ENCODE data around the gene SLC18A2. TPM values are rescaled to one million over a fixed set of nuclear protein-coding genes. Genes with fewer than 3 reads are reported as not detected.
"Not testable (repeated sequence)": the region's sequence is repeated elsewhere in the genome, so short reads cannot be mapped to it uniquely, and the experiment has no call there.

Gene SLC18A2
- total RNA-seq, 2 experiments from 2014 or later = not detected

DNA sequence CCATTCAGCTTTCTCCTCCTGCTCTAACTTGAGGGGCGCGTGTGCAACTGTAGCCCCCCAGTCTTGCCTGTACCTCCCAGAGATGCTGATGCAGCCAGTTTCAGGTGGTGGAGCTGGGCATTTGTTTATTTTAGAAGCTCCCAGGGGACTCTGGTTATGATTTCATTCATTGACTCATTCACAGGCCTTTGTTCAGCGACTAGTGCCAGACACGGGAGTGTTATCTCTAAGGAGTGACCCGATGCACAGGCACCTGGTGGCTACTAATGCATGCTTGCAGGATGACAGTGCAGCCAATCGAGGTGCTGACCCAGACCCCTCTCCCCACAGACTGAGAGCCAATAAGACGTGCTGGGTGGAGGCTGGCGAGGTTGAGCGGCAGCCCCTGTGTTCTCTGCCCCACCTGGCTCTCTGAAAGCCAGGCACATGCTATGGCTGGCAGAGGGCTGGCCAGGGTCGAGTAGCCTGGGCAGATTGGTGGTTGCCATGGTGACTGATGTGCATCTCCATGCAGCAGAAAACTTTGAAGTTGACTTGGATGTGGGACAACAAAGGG is 19.7 kb upstream of the SLC18A2 start:
- ATAC-seq = no peak
- peaks cover 6% of the 10 kb centered on the region for H3K4me1 Mint-ChIP-seq
- H3K27me3 Mint-ChIP-seq = peaks cover 9% of the 10 kb centered on the region
- no peaks in the 10 kb centered on the region for H3K36me3 Mint-ChIP-seq
- DNase-seq = no peak
- H3K4me3 Mint-ChIP-seq = no peak overlapping the region
- H3K9me3 Mint-ChIP-seq (ENCODE audit: low read depth) = no peaks in the 10 kb centered on the region
- CTCF ChIA-PET = interaction anchor here (1.5 kb wide), 1 partner anchor 99 kb away, joined by 6 read pairs; no protein-coding TSS in a partner anchor
- H3K27ac Mint-ChIP-seq = no peak overlapping the region

DNA sequence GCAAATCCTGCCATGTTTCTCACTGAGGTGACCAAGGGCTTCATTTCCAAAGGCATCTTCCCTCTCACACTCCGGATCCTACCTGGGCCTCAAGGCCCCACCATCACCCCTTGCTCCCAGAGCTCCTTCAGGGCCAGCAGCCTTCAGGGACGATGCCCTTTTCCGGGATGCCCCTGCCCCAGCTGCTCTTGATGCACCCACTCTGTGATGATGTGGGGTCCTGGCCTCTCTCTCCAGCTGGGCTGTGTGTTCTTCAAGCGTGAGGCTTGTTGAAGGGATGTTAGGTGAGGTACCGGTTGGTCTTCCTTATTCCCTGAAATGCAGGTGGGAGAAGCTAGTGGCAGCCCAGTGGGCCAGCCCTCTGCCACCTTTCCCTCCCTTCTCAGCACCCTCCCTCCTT is 18.4 kb upstream of the SLC18A2 start:
- peaks cover 2% of the 10 kb centered on the region for H3K4me1 Mint-ChIP-seq
- CTCF ChIA-PET = no interaction called here

DNA sequence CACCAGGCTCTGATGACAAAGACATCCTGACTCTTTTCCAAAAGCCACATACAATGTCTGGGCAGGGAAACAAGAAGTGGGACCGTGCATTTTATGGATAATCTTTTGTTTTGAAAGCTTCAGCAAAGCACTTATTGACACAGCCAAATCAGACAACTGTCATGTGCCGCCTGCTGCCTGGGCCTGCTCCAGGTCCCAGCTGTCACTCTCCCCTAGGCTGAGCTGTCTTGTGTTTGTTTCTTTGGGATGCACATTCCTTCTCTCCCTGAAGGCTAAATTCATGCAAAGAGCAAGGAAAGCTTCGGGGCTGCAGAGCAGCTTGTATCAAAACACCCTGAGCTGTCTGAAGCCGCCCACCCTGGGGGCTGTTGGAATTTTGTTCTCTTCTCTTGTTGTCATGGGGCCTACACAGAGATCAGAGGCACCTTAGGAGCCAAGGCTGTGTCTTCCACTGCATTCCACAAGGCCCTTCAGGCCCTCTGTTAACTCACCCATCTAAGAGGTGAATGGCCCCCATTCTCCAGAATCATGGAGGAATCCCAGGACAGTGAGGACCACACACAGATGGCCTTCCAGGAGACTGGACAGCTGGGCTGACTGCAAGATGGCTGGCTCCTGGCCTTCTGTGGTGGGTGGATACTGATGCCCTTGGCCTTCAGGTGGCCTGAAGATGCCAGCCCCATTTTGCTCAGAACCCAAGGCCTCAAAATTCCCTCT is 17.8 kb upstream of the SLC18A2 start:
- no peaks in the 10 kb centered on the region for H3K4me1 Mint-ChIP-seq
- DNase-seq = no peak
- no peak for ATAC-seq
- H3K27me3 Mint-ChIP-seq = peaks cover 10% of the 10 kb centered on the region
- no peaks in the 10 kb centered on the region for H3K36me3 Mint-ChIP-seq
- H3K27ac Mint-ChIP-seq = no peak overlapping the region
- CTCF ChIA-PET = no interaction called here
- no peak overlapping the region for H3K4me3 Mint-ChIP-seq
- H3K9me3 Mint-ChIP-seq (ENCODE audit: low read depth) = no peaks in the 10 kb centered on the region

More for the DNA sequence above, 18.4 kb upstream of the SLC18A2 start:
- no peak overlapping the region for H3K4me3 Mint-ChIP-seq
- no peaks in the 10 kb centered on the region for H3K36me3 Mint-ChIP-seq
- no peak overlapping the region for H3K27ac Mint-ChIP-seq
- DNase-seq = no peak
- ATAC-seq = no peak
- H3K9me3 Mint-ChIP-seq (ENCODE audit: low read depth) = no peaks in the 10 kb centered on the region
- peaks cover 10% of the 10 kb centered on the region for H3K27me3 Mint-ChIP-seq

DNA sequence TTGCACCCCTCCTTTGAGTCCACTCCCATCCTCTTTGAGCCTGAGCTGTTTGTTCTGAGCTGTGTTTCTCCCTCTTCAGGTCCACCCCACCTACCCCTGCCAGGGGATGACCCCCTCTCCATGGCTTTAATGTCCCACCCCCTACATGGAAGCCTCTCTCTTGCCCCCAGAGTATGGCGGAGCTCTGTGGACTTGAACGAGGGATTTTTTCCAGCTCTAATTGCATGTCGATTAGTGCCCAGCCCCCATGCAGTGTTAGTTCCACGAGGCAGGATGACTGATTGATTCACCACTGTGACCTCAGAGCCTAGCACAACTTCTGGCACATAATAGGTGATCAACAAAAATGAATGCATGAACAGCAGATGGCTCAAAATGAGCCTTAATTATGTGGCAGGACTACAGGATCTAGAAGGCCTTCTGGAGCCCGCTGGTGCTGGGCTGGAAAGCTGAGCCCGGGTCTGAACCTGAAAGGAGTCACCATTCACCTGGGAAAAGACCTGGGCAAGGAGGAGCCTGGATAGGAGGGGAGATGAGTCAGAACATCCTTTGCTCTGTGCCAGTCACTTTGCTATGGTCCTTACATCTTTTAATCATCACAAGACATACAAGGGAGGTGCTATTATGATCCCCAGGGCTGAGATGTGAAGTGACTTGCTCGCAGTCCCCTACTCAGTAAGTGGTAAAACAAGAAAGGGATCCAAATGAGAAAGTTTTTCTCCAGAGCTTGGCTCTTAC is 17.1 kb upstream of the SLC18A2 start:
- DNase-seq = no peak
- Mint-ChIP-seq H3K27ac (no peak overlapping the region), H3K27me3 (peaks cover 9% of the 10 kb centered on the region)

DNA sequence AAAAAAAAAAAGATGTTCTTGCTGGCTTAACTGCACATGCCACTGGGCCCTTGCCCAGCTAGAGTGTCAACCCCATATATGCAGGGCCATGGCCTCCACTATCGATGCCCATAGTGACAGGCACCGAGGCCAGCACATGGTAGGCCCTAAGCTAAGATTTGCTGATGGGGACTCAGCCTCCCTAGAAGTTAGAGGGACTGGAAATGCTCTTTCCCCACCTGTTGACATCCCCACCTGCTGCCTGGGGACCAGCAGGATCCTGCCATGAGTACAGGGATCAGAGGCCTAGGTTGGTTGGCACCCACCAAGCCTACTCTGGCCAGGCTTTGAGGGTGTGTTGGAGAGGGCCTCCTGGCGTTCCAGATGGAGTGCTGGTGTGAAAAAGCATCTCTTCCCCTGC is 16.0 kb upstream of the SLC18A2 start:
- Mint-ChIP-seq H3K27me3 (peaks cover 13% of the 10 kb centered on the region), H3K27ac (no peak overlapping the region), H3K9me3 (ENCODE audit: low read depth) (no peaks in the 10 kb centered on the region), H3K4me1 (no peaks in the 10 kb centered on the region), H3K4me3 (no peak overlapping the region), H3K36me3 (no peaks in the 10 kb centered on the region)
- CTCF ChIA-PET = interaction anchor here (3.3 kb wide), 1 partner anchor 8 kb away, joined by 28 read pairs; no protein-coding TSS in a partner anchor
- no peak for ATAC-seq
- DNase-seq = no peak

More for the DNA sequence above, 17.1 kb upstream of the SLC18A2 start:
- Mint-ChIP-seq H3K36me3 (no peaks in the 10 kb centered on the region), H3K4me3 (no peak overlapping the region), H3K4me1 (no peaks in the 10 kb centered on the region), H3K9me3 (ENCODE audit: low read depth) (no peaks in the 10 kb centered on the region)
- CTCF ChIA-PET = no interaction called here
- ATAC-seq = no peak

DNA sequence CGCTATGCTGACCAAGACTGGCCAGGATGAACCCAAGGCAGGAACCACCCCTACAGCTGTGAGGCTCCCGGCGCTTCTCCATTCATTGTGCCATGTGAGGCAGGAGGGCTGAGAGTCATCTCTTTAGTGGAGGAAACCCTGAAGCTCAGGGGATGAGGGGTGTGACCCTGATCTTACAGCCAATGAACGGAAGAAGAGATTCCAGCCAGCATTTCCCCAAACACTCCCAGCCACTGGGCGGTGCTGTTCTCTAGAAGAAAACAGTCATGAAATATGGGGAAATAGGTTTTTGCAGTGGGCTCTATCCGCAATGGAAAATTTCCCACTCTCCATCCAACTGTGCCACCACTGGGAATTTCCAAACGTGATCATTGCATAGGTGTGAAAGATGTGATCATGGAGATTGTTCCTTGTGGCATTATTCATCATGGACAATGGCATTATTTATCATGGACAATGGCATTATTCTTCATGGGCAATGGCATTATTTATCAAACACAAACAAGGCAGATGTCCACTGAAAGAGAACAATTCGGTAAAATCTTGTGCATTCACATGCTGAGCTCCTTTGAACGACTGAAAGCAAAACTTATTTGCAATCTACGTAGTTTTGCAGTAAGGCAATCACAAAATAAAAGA is 14.0 kb upstream of the SLC18A2 start:
- Mint-ChIP-seq H3K4me1 (no peaks in the 10 kb centered on the region), H3K36me3 (no peaks in the 10 kb centered on the region), H3K27me3 (peaks cover 25% of the 10 kb centered on the region), H3K27ac (no peak overlapping the region), H3K9me3 (ENCODE audit: low read depth) (no peaks in the 10 kb centered on the region), H3K4me3 (no peak overlapping the region)
- DNase-seq (no peak), ATAC-seq (no peak)
- CTCF ChIA-PET = interaction anchor here (0.8 to 3.3 kb wide), 3 partner anchors 10 to 94 kb away, joined by 3 to 28 read pairs (median 4); no protein-coding TSS in a partner anchor

DNA sequence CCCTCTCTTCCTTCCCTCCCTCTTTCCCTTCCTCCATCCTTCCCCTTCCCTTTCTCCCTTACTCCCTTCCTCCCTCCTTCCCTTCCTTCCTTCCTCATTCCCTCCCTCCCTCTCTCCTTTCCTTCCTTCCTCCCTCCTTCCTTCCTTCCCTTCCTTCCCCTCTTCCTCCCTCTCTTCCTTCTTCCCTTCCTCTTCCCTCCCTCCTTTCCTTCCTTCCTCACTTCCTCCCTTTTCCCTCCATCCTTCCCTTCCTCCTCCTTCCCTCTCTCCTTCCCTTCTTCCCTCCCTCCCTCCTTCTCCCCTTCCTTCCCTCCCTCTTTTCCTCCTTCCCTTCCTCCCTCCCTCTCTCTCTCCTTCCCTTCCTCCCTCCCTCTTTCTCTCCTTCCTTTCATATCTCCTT is 12.7 kb upstream of the SLC18A2 start:
- Mint-ChIP-seq H3K36me3 (no peaks in the 10 kb centered on the region), H3K27me3 (peaks cover 25% of the 10 kb centered on the region), H3K4me1 (no peaks in the 10 kb centered on the region), H3K9me3 (ENCODE audit: low read depth) (no peaks in the 10 kb centered on the region), H3K27ac (no peak overlapping the region), H3K4me3 (no peak overlapping the region)
- no peak for ATAC-seq
- DNase-seq = no peak
- CTCF ChIA-PET = interaction anchor here (2.7 kb wide), 1 partner anchor 12 kb away, joined by 12 read pairs; no protein-coding TSS in a partner anchor

DNA sequence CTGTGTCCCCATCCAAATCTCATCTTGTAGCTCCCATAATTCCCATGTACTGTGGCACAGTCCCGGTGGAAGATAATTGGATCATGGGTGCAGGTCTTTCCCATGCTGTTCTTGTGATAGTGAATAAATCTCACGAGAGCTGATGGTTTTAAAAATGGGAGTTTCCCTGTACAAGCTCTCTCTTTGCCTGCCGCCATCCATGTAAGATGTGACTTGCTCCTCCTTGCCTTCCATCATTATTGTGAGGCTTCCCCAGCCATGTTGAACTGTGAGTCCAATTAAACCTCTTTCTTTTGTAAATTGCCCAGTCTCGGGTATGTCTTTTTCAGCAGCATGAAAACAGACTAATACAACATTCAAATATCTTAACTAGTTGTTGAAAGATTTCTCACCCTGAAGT is 10.8 kb upstream of the SLC18A2 start:
- H3K4me1 Mint-ChIP-seq; ATAC-seq; DNase-seq; H3K4me3 Mint-ChIP-seq; H3K27ac Mint-ChIP-seq; H3K9me3 Mint-ChIP-seq (ENCODE audit: low read depth); H3K36me3 Mint-ChIP-seq: not testable (repeated sequence)
- H3K27me3 Mint-ChIP-seq = peaks cover 33% of the 10 kb centered on the region
- CTCF ChIA-PET = interaction anchor here (1.7 to 2.7 kb wide), 2 partner anchors 14 to 90 kb away, joined by 6 to 12 read pairs; no protein-coding TSS in a partner anchor

DNA sequence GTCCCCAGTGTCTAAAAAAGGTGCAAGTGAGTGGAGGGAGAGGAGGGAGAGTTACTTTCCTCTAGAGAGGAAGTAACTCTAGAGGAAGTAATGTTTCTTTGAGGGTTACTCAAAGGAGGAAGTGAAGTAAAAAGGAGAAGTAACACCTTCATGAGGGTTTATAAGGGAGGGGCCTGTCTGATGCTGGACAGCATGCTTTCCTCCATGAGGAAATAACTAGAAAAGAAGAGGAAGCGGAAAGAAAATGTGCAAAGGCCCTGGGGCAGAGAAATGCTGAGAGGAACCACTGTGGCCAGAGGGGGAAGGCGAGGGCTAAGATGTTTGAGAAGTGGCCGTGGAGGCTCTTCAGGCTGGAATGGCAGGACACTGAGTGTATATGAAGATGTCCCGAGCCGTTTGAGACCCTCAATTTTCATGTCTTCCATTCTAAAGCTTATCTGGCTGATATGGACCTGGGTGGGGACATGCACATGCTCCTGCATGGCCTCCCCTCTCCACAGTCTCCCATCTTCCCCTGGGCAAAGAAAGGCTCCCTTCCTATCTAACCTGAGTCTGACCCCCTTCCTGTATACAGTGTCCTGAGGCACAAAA is 3.4 kb upstream of the SLC18A2 start:
- CTCF ChIA-PET = interaction anchor here (1.3 to 1.7 kb wide), 2 partner anchors 11 to 21 kb away, joined by 3 to 8 read pairs; no protein-coding TSS in a partner anchor
- H3K9me3 Mint-ChIP-seq (ENCODE audit: low read depth) = no peaks in the 10 kb centered on the region
- peaks cover 5% of the 10 kb centered on the region for H3K4me1 Mint-ChIP-seq
- DNase-seq (no peak), ATAC-seq (no peak)
- peaks cover 37% of the 10 kb centered on the region for H3K27me3 Mint-ChIP-seq
- peaks cover 2% of the 10 kb centered on the region for H3K36me3 Mint-ChIP-seq
- H3K27ac Mint-ChIP-seq = no peak overlapping the region
- no peak overlapping the region for H3K4me3 Mint-ChIP-seq

DNA sequence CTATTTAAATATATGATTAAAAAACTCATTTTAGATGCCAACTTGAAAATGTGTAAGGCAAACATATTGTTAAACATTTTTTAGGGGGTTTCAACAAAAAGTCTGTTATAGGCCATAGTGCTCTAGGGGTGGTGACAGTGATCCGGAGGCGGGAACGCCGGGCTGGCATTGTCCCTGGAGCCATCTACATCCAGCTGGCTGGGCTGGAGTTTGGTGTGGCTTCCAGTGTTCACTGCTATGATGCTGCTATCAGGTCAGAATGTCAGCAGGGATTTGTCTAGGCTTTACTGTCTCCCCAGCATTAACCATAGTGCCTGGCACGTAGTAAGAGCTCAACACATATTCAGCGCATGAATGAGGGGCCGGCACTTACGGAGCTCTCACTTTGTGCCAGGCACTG is 1.9 kb upstream of the SLC18A2 start:
- H3K4me3 Mint-ChIP-seq = no peak overlapping the region
- no peak for DNase-seq
- H3K36me3 Mint-ChIP-seq = peaks cover 2% of the 10 kb centered on the region
- ATAC-seq = no peak
- H3K27ac Mint-ChIP-seq = no peak overlapping the region
- peaks cover 5% of the 10 kb centered on the region for H3K4me1 Mint-ChIP-seq
- CTCF ChIA-PET = interaction anchor here (1.5 kb wide), 1 partner anchor 81 kb away, joined by 5 read pairs; no protein-coding TSS in a partner anchor
- peaks cover 48% of the 10 kb centered on the region for H3K27me3 Mint-ChIP-seq
- no peaks in the 10 kb centered on the region for H3K9me3 Mint-ChIP-seq (ENCODE audit: low read depth)

DNA sequence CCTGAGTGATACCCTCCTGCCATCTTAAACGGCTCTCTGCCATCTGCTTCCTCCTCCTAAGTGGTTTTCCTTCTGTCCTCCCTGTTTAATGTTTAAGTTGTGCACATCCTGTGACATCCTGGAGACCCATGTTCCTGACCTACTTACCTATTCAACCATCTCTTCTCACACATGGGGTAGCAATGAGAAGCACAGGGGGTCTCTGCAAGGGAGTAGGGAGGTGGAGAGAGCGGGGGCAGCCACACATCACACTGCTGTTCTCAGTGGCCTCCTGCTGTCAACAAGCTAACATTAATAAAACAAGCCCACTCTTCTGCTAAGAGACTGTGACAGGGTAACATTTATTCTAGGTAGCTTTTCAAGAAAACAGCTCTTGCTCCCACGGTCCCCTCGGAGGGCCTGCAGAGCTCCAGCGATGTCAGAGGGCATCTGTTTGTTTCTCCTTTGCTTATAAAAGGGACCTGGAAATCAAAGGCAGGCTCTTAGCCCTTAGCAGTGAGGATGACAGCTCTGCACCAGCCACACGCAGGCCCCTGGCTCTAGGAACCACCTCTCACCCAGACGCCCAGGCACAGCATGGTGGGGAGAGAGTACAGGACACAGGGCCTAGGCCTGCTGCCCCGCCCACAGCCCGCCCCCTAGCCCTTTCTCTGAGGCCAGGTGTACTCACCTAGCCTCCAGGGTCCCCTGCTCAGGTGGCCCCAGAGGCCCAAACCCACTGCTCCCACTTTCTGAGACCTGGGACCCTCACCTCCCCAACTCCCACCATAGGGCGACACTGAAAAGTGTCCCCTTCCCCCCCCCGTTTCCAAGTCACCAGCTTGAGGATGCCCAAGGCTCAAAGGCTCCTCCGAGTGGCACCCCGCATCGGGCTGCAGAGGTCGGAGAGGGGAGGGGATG is 943 bp upstream of the SLC18A2 start:
- H3K27me3 Mint-ChIP-seq = peaks cover 47% of the 10 kb centered on the region
- no peak for DNase-seq
- no peak overlapping the region for H3K27ac Mint-ChIP-seq
- CTCF ChIA-PET = interaction anchor here (1.5 kb wide), 1 partner anchor 80 kb away, joined by 5 read pairs; no protein-coding TSS in a partner anchor
- no peak overlapping the region for H3K4me3 Mint-ChIP-seq
- ATAC-seq = no peak
- H3K4me1 Mint-ChIP-seq = peaks cover 5% of the 10 kb centered on the region
- H3K36me3 Mint-ChIP-seq = peaks cover 2% of the 10 kb centered on the region
- H3K9me3 Mint-ChIP-seq (ENCODE audit: low read depth) = no peaks in the 10 kb centered on the region

All from activated CD8-positive, alpha-beta memory T cell treated with anti-CD3 and anti-CD28 coated beads, Interleukin-2, amount 10 ng/mL, durations not matched to agents 7 days and 5 days (primary cell).